Right lobe of liver (tissue), 4 donors: ENCODE data around the gene ANKRD13B.

Source experiments
- POLR2A ChIP-seq: fragments of 450-650 bp; IDR thresholded peaks from one replicate; pipeline ENCODE4 v1.6.1; 2017; ENCODE audit warnings: antibody characterized with exemption, mild to moderate bottlenecking
- TF ChIP-seq, protein P1 (sequence below), 4 donors: fragments of 200-600 bp in 3 of 4; fragments of 450-650 bp in 1 of 4; IDR thresholded peaks; one replicate each; pipeline versions ENCODE4 v1.5.1 to v1.8.0; 2016 to 2022; ENCODE audit warnings: antibody characterized with exemption in 4 of 4, mild to moderate bottlenecking in 2 of 4
- donor health status: DM: no; HTN: no; CAD: no.
- donor health status: DM: no; HTN: no; CAD: no.
- donor health status: DM: no; HTN: yes; CAD: no.

DNA sequence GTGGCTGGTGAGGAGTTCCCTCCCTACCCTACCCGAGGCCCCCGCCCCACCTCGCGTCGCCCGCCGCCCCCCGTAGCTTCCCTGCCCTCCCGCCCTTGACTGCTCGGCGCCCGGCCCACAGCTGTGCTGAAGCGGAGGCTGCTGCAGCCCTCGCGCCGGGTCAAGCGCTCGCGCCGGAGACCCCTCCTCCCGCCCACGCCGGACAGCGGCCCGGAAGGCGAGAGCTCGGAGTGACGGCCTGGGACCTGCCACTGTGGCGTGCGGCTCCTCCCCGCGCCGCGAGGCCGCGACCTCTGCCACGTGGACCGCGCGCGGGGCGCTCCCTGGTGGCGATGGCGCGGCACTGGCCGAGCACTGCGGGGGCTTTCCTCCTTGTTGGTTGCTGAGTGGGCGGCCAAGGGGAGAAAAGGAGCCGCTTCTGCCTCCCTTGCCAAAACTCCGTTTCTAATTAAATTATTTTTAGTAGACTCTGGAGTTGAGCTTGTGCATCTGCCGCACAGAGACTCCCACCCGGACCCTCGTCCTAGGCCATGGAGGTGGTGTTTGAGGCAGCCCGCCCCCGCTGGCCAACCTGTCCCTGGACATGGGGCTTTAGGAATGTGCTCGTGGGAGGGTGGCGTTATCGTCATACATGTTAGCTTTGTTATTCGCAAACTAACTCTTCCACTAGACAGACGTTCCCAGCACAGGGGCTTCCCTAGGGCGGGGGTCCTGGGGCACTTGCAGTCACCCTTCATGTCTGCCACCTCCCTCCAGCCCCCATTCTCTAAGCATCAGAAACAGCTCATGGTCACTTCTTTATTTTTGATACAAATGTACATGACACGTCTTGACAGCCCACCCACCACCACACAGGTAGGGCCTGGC, 20.0 kb upstream of the ANKRD13B start:
- no peak for TF ChIP-seq POLR2A
- TF ChIP-seq, protein P1, sequence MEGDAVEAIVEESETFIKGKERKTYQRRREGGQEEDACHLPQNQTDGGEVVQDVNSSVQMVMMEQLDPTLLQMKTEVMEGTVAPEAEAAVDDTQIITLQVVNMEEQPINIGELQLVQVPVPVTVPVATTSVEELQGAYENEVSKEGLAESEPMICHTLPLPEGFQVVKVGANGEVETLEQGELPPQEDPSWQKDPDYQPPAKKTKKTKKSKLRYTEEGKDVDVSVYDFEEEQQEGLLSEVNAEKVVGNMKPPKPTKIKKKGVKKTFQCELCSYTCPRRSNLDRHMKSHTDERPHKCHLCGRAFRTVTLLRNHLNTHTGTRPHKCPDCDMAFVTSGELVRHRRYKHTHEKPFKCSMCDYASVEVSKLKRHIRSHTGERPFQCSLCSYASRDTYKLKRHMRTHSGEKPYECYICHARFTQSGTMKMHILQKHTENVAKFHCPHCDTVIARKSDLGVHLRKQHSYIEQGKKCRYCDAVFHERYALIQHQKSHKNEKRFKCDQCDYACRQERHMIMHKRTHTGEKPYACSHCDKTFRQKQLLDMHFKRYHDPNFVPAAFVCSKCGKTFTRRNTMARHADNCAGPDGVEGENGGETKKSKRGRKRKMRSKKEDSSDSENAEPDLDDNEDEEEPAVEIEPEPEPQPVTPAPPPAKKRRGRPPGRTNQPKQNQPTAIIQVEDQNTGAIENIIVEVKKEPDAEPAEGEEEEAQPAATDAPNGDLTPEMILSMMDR (IDR thresholded peaks at IDR 0.05): peak; percentile 69 to 83 (median 75)
